Retinal pigment epithelial cell (primary cell): ENCODE results near the gene PTGDR.

ENCODE experiments used
- DNase-seq: peaks from one replicate; pipeline ENCODE4 v3.0.0-alpha.2; 2010; ENCODE audit warnings: low read depth
- H3K4me3 ChIP-seq: 2 replicates; pipeline ENCODE4 v1.5.1; 2011; ENCODE audit warnings: mild to moderate bottlenecking, low read length, control low read depth, moderate library complexity
- TF ChIP-seq, protein P1 (sequence below): conservative IDR thresholded peaks from 2 replicates; pipeline ENCODE4 v1.5.1; 2011; ENCODE audit warnings: low read depth, low read length, control low read depth, inconsistent platforms

The PTGDR gene, protein sequence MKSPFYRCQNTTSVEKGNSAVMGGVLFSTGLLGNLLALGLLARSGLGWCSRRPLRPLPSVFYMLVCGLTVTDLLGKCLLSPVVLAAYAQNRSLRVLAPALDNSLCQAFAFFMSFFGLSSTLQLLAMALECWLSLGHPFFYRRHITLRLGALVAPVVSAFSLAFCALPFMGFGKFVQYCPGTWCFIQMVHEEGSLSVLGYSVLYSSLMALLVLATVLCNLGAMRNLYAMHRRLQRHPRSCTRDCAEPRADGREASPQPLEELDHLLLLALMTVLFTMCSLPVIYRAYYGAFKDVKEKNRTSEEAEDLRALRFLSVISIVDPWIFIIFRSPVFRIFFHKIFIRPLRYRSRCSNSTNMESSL

DNA sequence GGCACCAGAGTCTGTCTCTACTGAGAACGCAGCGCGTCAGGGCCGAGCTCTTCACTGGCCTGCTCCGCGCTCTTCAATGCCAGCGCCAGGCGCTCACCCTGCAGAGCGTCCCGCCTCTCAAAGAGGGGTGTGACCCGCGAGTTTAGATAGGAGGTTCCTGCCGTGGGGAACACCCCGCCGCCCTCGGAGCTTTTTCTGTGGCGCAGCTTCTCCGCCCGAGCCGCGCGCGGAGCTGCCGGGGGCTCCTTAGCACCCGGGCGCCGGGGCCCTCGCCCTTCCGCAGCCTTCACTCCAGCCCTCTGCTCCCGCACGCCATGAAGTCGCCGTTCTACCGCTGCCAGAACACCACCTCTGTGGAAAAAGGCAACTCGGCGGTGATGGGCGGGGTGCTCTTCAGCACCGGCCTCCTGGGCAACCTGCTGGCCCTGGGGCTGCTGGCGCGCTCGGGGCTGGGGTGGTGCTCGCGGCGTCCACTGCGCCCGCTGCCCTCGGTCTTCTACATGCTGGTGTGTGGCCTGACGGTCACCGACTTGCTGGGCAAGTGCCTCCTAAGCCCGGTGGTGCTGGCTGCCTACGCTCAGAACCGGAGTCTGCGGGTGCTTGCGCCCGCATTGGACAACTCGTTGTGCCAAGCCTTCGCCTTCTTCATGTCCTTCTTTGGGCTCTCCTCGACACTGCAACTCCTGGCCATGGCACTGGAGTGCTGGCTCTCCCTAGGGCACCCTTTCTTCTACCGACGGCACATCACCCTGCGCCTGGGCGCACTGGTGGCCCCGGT, at the start of gene PTGDR:
TSS of gene PTGDR (plus strand) at position 198 of the 778 bp plus-strand sequence. CDS start at position 315, 117 bp downstream.
- DNase-seq: no peak
- H3K4me3 ChIP-seq: peak within 1 kb of the TSS; percentile 20
- TF ChIP-seq, protein P1, sequence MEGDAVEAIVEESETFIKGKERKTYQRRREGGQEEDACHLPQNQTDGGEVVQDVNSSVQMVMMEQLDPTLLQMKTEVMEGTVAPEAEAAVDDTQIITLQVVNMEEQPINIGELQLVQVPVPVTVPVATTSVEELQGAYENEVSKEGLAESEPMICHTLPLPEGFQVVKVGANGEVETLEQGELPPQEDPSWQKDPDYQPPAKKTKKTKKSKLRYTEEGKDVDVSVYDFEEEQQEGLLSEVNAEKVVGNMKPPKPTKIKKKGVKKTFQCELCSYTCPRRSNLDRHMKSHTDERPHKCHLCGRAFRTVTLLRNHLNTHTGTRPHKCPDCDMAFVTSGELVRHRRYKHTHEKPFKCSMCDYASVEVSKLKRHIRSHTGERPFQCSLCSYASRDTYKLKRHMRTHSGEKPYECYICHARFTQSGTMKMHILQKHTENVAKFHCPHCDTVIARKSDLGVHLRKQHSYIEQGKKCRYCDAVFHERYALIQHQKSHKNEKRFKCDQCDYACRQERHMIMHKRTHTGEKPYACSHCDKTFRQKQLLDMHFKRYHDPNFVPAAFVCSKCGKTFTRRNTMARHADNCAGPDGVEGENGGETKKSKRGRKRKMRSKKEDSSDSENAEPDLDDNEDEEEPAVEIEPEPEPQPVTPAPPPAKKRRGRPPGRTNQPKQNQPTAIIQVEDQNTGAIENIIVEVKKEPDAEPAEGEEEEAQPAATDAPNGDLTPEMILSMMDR: no peak

DNA sequence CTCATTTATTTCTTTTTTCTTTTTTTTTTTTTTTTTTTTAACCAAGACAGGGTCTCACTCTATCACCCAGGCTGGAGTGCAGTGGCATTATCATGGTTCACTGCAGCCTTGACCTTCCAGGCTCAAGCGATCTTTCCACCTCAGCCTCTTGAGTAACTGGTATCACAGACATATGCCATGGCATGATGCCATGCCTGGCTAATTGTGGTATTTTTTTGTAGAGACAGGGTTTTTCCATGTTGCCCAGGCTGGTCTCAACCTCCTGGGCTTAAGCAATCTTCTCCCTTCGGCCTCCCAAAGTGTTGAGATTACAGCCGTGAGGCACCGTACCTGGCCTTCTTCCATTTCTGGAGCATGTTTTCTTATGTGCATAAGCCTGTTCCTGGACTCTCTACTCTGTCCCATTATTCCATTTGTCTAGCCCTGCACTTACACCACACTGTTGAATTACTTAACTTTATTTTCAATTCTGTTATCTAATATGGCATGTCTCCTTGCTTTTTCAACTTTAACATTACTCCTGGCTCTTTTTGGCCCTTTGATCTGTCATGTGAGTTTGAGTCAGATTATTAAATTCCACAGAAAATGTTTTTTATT, 47.9 kb upstream of the PTGDR start:
- DNase-seq: no peak
- TF ChIP-seq, protein P1: no peak
- no peak overlapping the region for H3K4me3 ChIP-seq

DNA sequence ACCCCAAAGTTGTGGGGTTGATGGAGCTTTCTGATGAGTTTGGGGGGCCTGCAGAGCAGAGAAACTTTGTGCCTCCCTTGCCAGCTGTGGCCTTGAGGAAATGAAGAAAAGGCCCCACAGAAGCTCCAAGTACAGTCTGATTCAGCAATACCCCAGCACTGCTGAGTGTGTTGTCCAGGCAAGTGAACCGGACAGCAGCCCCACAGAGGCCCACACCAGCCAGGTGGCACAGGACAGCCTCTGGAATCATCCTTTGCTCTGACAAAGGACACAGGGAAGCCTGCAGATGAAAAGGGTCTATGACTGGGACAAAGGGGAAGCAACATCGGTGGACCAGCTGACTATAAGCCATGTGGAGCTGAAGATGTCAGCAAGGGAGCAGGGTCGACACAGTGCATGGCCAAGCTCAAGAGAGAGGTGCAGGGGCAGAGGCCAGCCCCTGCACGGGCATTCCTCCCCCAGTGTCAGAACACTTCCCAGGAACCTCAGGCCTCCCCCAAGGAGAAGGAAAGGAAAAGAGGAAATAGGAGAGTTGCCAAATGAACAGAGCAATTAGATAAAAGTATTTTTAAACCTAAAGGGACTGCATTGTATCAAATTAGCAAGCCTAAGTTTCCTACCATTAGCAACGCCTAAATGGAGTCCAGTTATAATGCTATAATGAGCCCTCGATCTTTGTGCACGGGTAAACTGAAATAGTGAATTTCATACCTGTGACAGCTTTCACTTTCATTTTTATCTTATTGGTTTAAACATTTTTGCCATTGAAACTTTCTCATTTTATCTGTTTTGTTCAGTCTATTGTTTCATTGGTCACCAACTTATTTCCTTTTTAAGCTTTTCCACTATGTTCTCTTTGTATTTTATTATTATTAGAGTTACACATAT, 46.3 kb upstream of the PTGDR start:
- TF ChIP-seq, protein P1: no peak
- no peak for DNase-seq
- H3K4me3 ChIP-seq: no peak overlapping the region

DNA sequence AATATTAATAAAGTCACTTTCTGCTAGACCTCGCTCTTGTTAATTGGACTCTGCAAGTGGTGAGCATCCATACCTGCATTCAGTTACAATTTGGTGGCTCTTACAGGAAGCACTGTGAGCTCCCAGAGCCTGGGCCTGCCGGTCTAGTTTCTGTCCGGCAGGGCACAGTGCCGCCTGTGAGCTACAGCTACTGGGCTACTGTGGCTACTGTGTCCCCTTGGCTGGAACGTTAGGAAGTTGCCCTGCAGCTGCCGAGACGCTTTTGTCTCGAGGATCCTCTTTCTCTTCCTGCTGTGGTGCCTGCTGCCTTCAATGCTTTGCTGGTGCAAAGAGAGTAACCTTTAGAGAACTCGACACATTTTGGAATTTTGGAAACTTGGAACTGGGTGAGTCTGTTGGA, 44.6 kb upstream of the PTGDR start:
- DNase-seq: no peak
- TF ChIP-seq, protein P1: no peak

DNA sequence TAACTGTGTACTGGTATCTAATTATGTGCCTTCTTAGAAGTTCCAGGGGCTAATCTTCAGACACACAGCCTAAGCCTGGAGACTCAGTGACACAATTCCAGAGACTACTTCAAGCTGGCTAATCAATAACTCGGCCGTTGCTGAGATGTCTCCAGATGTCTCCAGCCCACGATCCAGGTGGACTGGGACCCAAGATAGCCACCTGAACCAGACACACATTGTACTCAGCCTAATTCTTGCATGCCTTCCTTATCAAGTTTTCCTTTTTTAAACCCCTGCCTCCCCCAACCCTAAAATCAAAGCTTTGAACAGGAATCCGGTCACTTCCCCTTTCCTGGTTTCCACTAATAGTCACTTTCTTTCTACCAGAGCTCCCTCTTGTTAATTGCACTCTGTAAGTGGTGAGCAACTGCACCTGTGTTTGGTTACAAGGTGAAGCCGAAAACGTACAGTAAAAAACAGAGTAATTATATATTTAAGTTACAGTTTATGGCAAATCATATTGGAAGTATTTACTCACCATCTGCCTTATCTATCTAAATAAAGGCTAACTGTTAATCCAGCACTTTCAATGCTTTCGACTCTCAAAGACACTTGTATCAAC, 39.8 kb upstream of the PTGDR start:
- no peak for DNase-seq
- TF ChIP-seq, protein P1: no peak
- no peak overlapping the region for H3K4me3 ChIP-seq

More for the DNA sequence above, 44.6 kb upstream of the PTGDR start:
- H3K4me3 ChIP-seq: no peak overlapping the region

DNA sequence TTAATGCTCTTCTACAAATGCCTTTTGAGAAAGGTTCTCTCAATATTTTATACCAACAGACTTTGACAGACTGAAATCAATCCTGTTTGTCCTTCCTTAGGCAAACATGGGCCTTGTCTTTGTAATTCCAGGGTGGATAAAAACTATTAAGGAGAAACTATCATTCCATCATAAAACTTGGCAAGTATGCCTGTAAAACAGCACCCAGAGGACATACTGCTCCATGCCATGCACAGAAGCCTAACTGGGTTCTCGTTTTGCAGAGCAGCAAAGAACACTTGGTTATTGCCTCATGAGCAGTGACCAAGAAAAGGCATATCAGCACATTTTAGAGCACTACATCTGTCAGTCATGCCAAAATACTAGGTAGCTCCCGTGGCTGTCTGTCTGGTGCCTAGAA, 33.8 kb upstream of the PTGDR start:
- TF ChIP-seq, protein P1: no peak
- H3K4me3 ChIP-seq: no peak overlapping the region
- no peak for DNase-seq
